ENCODE results near the gene DOHH.

Gene DOHH

DNA sequence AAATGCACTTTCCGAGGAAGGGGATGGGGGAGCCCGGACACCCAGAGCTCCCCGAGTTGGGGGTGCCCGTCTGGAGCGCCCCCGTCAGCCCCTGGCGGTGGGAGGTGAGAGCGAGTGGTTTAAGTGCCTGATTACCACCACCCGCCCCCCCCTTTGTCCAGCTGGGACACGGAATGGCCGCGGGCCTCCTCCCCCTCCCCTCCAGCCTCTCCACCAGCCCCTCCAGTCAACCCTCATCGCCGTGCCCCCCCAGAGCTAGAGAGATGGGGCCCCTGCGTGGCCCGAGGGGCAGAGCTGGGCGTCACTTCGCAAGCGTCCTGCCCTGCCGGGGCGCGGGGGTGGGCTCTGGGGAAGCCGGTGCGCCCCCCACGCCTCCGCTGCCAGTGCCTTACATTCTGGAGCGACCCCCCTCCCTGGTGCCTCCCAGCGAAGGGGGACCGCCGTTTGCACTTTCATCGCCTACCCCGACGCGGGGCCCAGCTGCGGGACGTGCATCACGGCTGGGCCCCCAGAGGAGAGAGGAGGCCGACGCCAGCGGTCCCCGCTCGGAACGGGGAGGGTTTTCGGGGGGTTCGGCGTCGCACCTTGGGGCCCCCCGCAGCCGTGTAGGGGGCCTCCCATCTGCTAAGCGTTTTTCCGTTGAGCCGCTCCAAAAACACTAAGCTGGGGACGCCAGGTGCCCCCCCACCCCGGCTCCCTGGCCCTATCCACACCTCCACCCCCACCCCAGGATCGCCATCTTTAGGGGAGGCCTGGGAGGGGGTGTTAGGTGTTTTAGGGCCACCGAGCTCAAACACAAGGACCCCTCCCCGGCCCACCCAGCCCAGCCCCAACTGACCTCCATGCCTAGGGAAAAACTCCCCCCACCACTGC lies 36.5 kb downstream of the DOHH start:
- Histone ChIP-seq H3K9me2 (ENCODE audit: low read depth, low read length) (no peaks in the 10 kb centered on the region), H3F3A (ENCODE audit: insufficient read depth, low read length) (no peaks in the 10 kb centered on the region), H3K36me3 (ENCODE audit: insufficient read depth, low read length) (no peaks in the 10 kb centered on the region; the same call in 1 of the 2 replicates), H3K79me2 (ENCODE audit: insufficient read depth, low read length) (no peaks in the 10 kb centered on the region), H3K9me3 (ENCODE audit: low read length) (0 out of 2 replicates have a peak, but pooled peaks cover 2% of the 10 kb centered on the region), H3K4me2 (ENCODE audit: low read length) (no peak overlapping the region), H3K4me3 (ENCODE audit: low read depth, low read length, poor library complexity, severe bottlenecking) (no peak overlapping the region), H3K9ac (ENCODE audit: low read length) (no peak overlapping the region), H3K27ac (ENCODE audit: low read depth, low read length, poor library complexity, severe bottlenecking) (no peak overlapping the region), H2AFZ (ENCODE audit: low read length) (no peak overlapping the region), H4K20me1 (ENCODE audit: insufficient read depth, low read length) (no peaks in the 10 kb centered on the region), H3K4me1 (ENCODE audit: insufficient read depth, low read length, severe bottlenecking) (no peaks in the 10 kb centered on the region), H3K27me3 (ENCODE audit: insufficient read depth, low read length) (no peaks in the 10 kb centered on the region)
- TF ChIP-seq EZH2 (IDR thresholded peaks at IDR 0.05; ENCODE audit: borderline replicate concordance, low read length) (no peak), CTCF (IDR thresholded peaks at IDR 0.05; ENCODE audit: low read length) (no peak)

GRCh38 chr19:3462991-3463713 lies 37.3 kb downstream of the DOHH start:
- Histone ChIP-seq H3F3A (ENCODE audit: insufficient read depth, low read length) (no peaks in the 10 kb centered on the region), H3K27me3 (ENCODE audit: insufficient read depth, low read length) (no peaks in the 10 kb centered on the region), H2AFZ (ENCODE audit: low read length) (no peak overlapping the region), H3K79me2 (ENCODE audit: insufficient read depth, low read length) (no peaks in the 10 kb centered on the region), H3K4me1 (ENCODE audit: insufficient read depth, low read length, severe bottlenecking) (no peaks in the 10 kb centered on the region), H3K4me2 (ENCODE audit: low read length) (no peak overlapping the region), H4K20me1 (ENCODE audit: insufficient read depth, low read length) (no peaks in the 10 kb centered on the region), H3K4me3 (ENCODE audit: low read depth, low read length, poor library complexity, severe bottlenecking) (no peak overlapping the region), H3K27ac (ENCODE audit: low read depth, low read length, poor library complexity, severe bottlenecking) (no peak overlapping the region), H3K36me3 (ENCODE audit: insufficient read depth, low read length) (no peaks in the 10 kb centered on the region; the same call in 1 of the 2 replicates), H3K9ac (ENCODE audit: low read length) (no peak overlapping the region), H3K9me2 (ENCODE audit: low read depth, low read length) (no peaks in the 10 kb centered on the region), H3K9me3 (ENCODE audit: low read length) (0 out of 2 replicates have a peak, but pooled peaks cover 2% of the 10 kb centered on the region)
- no peak for TF ChIP-seq EZH2 (IDR thresholded peaks at IDR 0.05; ENCODE audit: borderline replicate concordance, low read length)
- no peak for TF ChIP-seq CTCF (IDR thresholded peaks at IDR 0.05; ENCODE audit: low read length)

GRCh38 chr19:3459965-3460582 lies 40.4 kb downstream of the DOHH start:
- TF ChIP-seq CTCF (IDR thresholded peaks at IDR 0.05; ENCODE audit: low read length) (no peak), EZH2 (IDR thresholded peaks at IDR 0.05; ENCODE audit: borderline replicate concordance, low read length) (no peak)
- Histone ChIP-seq H3F3A (ENCODE audit: insufficient read depth, low read length) (no peaks in the 10 kb centered on the region), H2AFZ (ENCODE audit: low read length) (no peak overlapping the region), H3K4me1 (ENCODE audit: insufficient read depth, low read length, severe bottlenecking) (no peaks in the 10 kb centered on the region), H3K27me3 (ENCODE audit: insufficient read depth, low read length) (no peaks in the 10 kb centered on the region), H3K9ac (ENCODE audit: low read length) (no peak overlapping the region), H3K9me3 (ENCODE audit: low read length) (no peaks in the 10 kb centered on the region), H3K4me3 (ENCODE audit: low read depth, low read length, poor library complexity, severe bottlenecking) (no peak overlapping the region), H3K27ac (ENCODE audit: low read depth, low read length, poor library complexity, severe bottlenecking) (no peak overlapping the region), H4K20me1 (ENCODE audit: insufficient read depth, low read length) (no peaks in the 10 kb centered on the region), H3K4me2 (ENCODE audit: low read length) (no peak overlapping the region), H3K9me2 (ENCODE audit: low read depth, low read length) (no peaks in the 10 kb centered on the region), H3K79me2 (ENCODE audit: insufficient read depth, low read length) (no peaks in the 10 kb centered on the region), H3K36me3 (ENCODE audit: insufficient read depth, low read length) (no peaks in the 10 kb centered on the region)
